K562 (cell line): Measurements from ENCODE around the gene INPP4B. TPM values are rescaled to one million over a fixed set of nuclear protein-coding genes. Genes with fewer than 3 reads are reported as not detected.

Experiments
- ATAC-seq: fragments of 200-7000 bp; cut with Tn5 transposase; 3 replicates; pipeline ENCODE4 v1.9.1; 2020; ENCODE audit warnings: moderate library complexity
- BruUV-seq: library from RNA; stranded (reverse); fragments of 400-500 nt; replicated peaks from 2 replicates; lab custom pipeline; 2021; lab: Mats Ljungman, UMichigan
- CTCF ChIA-PET: fragments of 300-600 bp; formaldehyde crosslinking; extraction: SDS; loops from one replicate; lab custom pipeline; 2021; ENCODE audit warnings: low intra/inter-chr PET ratio; lab: Yijun Ruan, JAX
- POLR2A ChIA-PET: fragments of 300-600, 350-650 bp; sonication (Branson Sonifier 250); formaldehyde crosslinking; extraction: SDS; loops from one replicate; lab custom pipeline; 2021; ENCODE audit warnings: antibody characterized with exemption, inconsistent platforms; lab: Yijun Ruan, JAX
- DNase-seq, 4 experiments: peaks; one replicate each; pipeline versions ENCODE4 v3.0.0 to v3.0.0-alpha.2; 2011 to 2018; ENCODE audit warnings: low spot score in 3 of 4, mixed read lengths in 3 of 4; ENCODE audit errors: extremely low read depth in 1 of 4
- FAIRE-seq: peaks from 2 replicates; lab custom pipeline; 2011; peaks lifted over from hg19 to GRCh38; lab: Jason Lieb, UNC
- H2AFZ ChIP-seq: 2 replicates; pipeline ENCODE4 v1.6.0; 2011; ENCODE audit warnings: low read depth, low read length, control low read depth, inconsistent platforms
- H3K27ac ChIP-seq: fragments of 200-600 bp; 3 replicates; pipeline ENCODE4 v1.8.0; 2011; ENCODE audit warnings: low read depth, mild to moderate bottlenecking, control low read depth, inconsistent platforms, low read length, moderate library complexity, mixed read lengths; ENCODE audit errors: extremely low read depth
- H3K27me3 ChIP-seq, 2 experiments: fragments of 300-600 bp in 1 of 2; 2 replicates in 1 of 2; 3 replicates in 1 of 2; pipeline versions ENCODE4 v1.6.0 to v1.8.0; 2011; ENCODE audit warnings: inconsistent platforms in 2 of 2, low read length in 2 of 2, mild to moderate bottlenecking in 1 of 2, mixed read lengths in 1 of 2, moderate library complexity in 1 of 2; ENCODE audit not compliant: control insufficient read depth in 2 of 2, insufficient read depth in 2 of 2
- H3K36me3 ChIP-seq: fragments of 300-600 bp; 3 replicates; pipeline ENCODE4 v1.8.0; 2011; ENCODE audit warnings: mild to moderate bottlenecking, low read length, inconsistent platforms; ENCODE audit not compliant: control insufficient read depth, insufficient read depth
- H3K4me1 ChIP-seq, 2 experiments: fragments of 200-600 bp in 1 of 2; replicated peaks in 1 of 2; 2 replicates in 1 of 2; 3 replicates in 1 of 2; pipeline versions ENCODE4 v1.5.1 to v1.8.0; 2011; ENCODE audit warnings: inconsistent platforms in 2 of 2, low read length in 2 of 2, mild to moderate bottlenecking in 1 of 2, mixed read lengths in 1 of 2, moderate library complexity in 1 of 2; ENCODE audit not compliant: control insufficient read depth in 2 of 2, insufficient read depth in 2 of 2
- H3K4me2 ChIP-seq: 2 replicates; pipeline ENCODE4 v1.6.1; 2011; ENCODE audit warnings: low read length, control low read depth, inconsistent platforms, mixed read lengths; ENCODE audit not compliant: insufficient read depth
- H3K4me3 ChIP-seq: fragments of 200-600 bp; sonication (generic), shearing (Covaris generic); 2 replicates; pipeline ENCODE4 v1.5.1; 2016; ENCODE audit warnings: control low read depth, inconsistent platforms
- H3K79me2 ChIP-seq: fragments of 200-600 bp; 3 replicates; pipeline ENCODE4 v1.8.0; 2011; ENCODE audit warnings: low read length, inconsistent platforms; ENCODE audit not compliant: control insufficient read depth, insufficient read depth
- H3K9ac ChIP-seq, 2 experiments: 2 replicates each; pipeline versions ENCODE4 v1.6.0 to v1.6.1; 2011; ENCODE audit warnings: low read depth in 2 of 2, low read length in 2 of 2, control low read depth in 1 of 2, inconsistent platforms in 1 of 2, mild to moderate bottlenecking in 1 of 2, mixed read lengths in 1 of 2; ENCODE audit not compliant: insufficient read depth in 1 of 2
- H3K9me1 ChIP-seq: one replicate; pipeline ENCODE4 v1.6.0; 2011; ENCODE audit warnings: inconsistent platforms, mild to moderate bottlenecking, low read length, moderate library complexity; ENCODE audit not compliant: control insufficient read depth, insufficient read depth
- H3K9me3 ChIP-seq: replicated peaks from 2 replicates; pipeline ENCODE4 v1.5.1; 2011; ENCODE audit warnings: low read depth, low read length, inconsistent platforms; ENCODE audit not compliant: control insufficient read depth, insufficient read depth
- H4K20me1 ChIP-seq: replicated peaks from 2 replicates; pipeline ENCODE4 v1.6.1; 2011; ENCODE audit warnings: low read length, inconsistent platforms, mixed read lengths; ENCODE audit not compliant: control insufficient read depth, insufficient read depth
- BCOR ChIP-seq: fragments of 450-650 bp; IDR thresholded peaks from 2 replicates; pipeline ENCODE4 v1.6.1; 2016
- BMI1 ChIP-seq: fragments of 150-350 bp; IDR thresholded peaks from 2 replicates; pipeline ENCODE4 v1.6.1; 2014; ENCODE audit warnings: low read length
- FIP1L1 ChIP-seq: fragments of 200-400 bp; formaldehyde crosslinking; IDR thresholded peaks from 2 replicates; pipeline ENCODE4 v1.6.1; 2018; ENCODE audit warnings: mild to moderate bottlenecking, low read depth, low read length; ENCODE audit not compliant: poor library complexity, severe bottlenecking
- ZBTB34 ChIP-seq: fragments of 250-450 bp; sonication (Bioruptor Pico); IDR thresholded peaks from 2 replicates; pipeline ENCODE4 v1.8.0; 2021; ENCODE audit warnings: mild to moderate bottlenecking, moderate library complexity
- ZNF197 ChIP-seq: fragments of 200-800 bp; sonication (Bioruptor generic); IDR thresholded peaks from 2 replicates; pipeline ENCODE4 v1.6.1; 2016; ENCODE audit warnings: low read depth, missing genetic modification characterization, missing compliant biosample characterization
- in situ Hi-C: fragments of 300-500 bp; cut with MboI; formaldehyde crosslinking; loops from 4 replicates; pipeline ENCODE4 v1.15.0; 2018; ENCODE audit warnings: inconsistent platforms, mixed read lengths
- intact Hi-C: fragments of 100-400 bp; cut with micrococcal nuclease; formaldehyde crosslinking; loops from 2 replicates; pipeline ENCODE4 v1.14.2; 2022
- polyA plus RNA-seq, 8 experiments: library from polyadenylated mRNA; depleted of rRNA in 4 of 8; stranded (reverse) in 5 of 8; unstranded in 3 of 8; fragments of >200 nt; fragmentation: Nextera tagmentation in 2 of 8; fragmentation: Illumina TruSeq in 1 of 8; extraction: Ambion mirVana in 2 of 8; extraction: Trizol in 1 of 8; gene quantifications; 2 replicates each; pipeline versions ENCODE4 v1.2.1 to v1.2.3, GENCODE V29; 2011 to 2014; ENCODE audit warnings: inconsistent platforms in 1 of 8, missing spikeins in 1 of 8
- total RNA-seq, 7 experiments: library from RNA; depleted of rRNA in 6 of 7; stranded (reverse); fragments of >200 nt in 6 of 7; fragmentation: Illumina TruSeq in 2 of 7; extraction: Trizol in 2 of 7; gene quantifications; 2 replicates each; pipeline versions ENCODE4 v1.2.1 to v1.2.3, GENCODE V29; 2011 to 2021; ENCODE audit warnings: low replicate concordance in 1 of 7
- TF ChIP-seq, protein P1 (sequence below): sonication (generic); formaldehyde crosslinking; IDR thresholded peaks from 2 replicates; pipeline ENCODE4 v1.8.0; 2023; ENCODE audit warnings: mild to moderate bottlenecking, missing genetic modification reagents

INPP4B gene
- total and polyA plus RNA-seq, 9 of the 15 experiments (the other 6 are each of a cell fraction or from before 2014, with no cell fraction given), result 0.04 to 0.11 TPM; not detected in 7

DNA sequence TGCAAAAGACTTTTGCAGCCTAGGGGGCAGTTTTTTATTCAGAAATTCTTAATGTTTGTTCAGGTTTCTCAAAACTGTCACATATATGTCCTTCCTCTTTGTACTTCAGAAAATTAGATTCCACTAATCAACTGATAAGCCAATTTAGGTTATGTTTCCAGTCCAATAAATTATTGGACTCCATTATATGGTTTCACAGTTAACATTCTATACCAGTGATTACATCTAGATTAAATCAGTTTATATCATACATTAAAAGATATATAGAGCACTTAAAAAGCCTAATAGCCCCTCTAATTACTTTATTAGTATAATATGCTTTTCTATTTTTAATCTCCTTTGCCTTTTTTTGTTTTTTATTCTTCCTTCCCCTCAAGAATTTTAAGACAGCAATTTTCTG, 434.1 kb downstream of the INPP4B start:
- FAIRE-seq, result no peak
- CTCF ChIA-PET, result no interaction called here

More for the DNA sequence above, 434.1 kb downstream of the INPP4B start:
- BruUV-seq, result no TSS peak
- POLR2A ChIA-PET, result no interaction called here
- ATAC-seq (no peak), DNase-seq (no peak)
- Histone ChIP-seq H3K27me3 (no peaks in the 10 kb centered on the region), H2AFZ (no peak overlapping the region), H3K79me2 (no peaks in the 10 kb centered on the region), H3K4me3 (no peak overlapping the region), H3K36me3 (no peaks in the 10 kb centered on the region), H3K9ac (no peak overlapping the region), H3K4me2 (no peak overlapping the region), H3K9me3 (no peaks in the 10 kb centered on the region), H3K4me1 (no peaks in the 10 kb centered on the region), H3K9me1 (no peaks in the 10 kb centered on the region), H3K27ac (no peak overlapping the region), H4K20me1 (no peaks in the 10 kb centered on the region)
- in situ Hi-C loops, result no loop called here
- TF ChIP-seq BMI1 (no peak), BCOR (no peak), FIP1L1 (no peak), ZBTB34 (CRISPR knock-in tag) (no peak), ZNF197 (CRISPR knock-in tag) (no peak)
- TF ChIP-seq, protein P1, sequence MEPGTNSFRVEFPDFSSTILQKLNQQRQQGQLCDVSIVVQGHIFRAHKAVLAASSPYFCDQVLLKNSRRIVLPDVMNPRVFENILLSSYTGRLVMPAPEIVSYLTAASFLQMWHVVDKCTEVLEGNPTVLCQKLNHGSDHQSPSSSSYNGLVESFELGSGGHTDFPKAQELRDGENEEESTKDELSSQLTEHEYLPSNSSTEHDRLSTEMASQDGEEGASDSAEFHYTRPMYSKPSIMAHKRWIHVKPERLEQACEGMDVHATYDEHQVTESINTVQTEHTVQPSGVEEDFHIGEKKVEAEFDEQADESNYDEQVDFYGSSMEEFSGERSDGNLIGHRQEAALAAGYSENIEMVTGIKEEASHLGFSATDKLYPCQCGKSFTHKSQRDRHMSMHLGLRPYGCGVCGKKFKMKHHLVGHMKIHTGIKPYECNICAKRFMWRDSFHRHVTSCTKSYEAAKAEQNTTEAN, result no peak
- intact Hi-C loops, result no loop called here
